Cardiac septum (tissue), 1 donor: ENCODE data around the gene NLRP6. TPM values are rescaled to one million over a fixed set of nuclear protein-coding genes. Genes with fewer than 3 reads are reported as not detected.
"Not testable (repeated sequence)": the region's sequence is repeated elsewhere in the genome, so short reads cannot be mapped to it uniquely, and the experiment has no call there.

Experiments
- DNase-seq: peaks from one replicate; pipeline ENCODE4 v3.0.0-alpha.2; 2020; ENCODE audit warnings: low spot score
- intact Hi-C: fragments of 100-400 bp; cut with DNase I; formaldehyde crosslinking; loops from one replicate; pipeline ENCODE4 v1.14.0; 2022
- total RNA-seq: library from RNA; stranded (reverse); fragmentation: NEBNext Ultra II Directional; extraction: Animal tissue kit (Norgen Biotek cat#: 25700); gene quantifications from one replicate; pipeline ENCODE4 v1.2.1, GENCODE V29; 2021
- donor health status: DM: no; HTN: no; CAD: no.

NLRP6 gene
- total RNA-seq, 1 donor from 2014 or later: 0.19 TPM

GRCh38 chr11:304061-304506 is 25.9 kb downstream of the NLRP6 start:
- no peak for DNase-seq
- intact Hi-C loops: no loop called here

GRCh38 chr11:304915-305843 is 27.0 kb downstream of the NLRP6 start:
- DNase-seq: no peak
- intact Hi-C loops: no loop called here

GRCh38 chr11:305844-306211 is 27.6 kb downstream of the NLRP6 start:
- intact Hi-C loops: no loop called here

GRCh38 chr11:306645-307371 is 28.6 kb downstream of the NLRP6 start:
- intact Hi-C loops: no loop called here
- no peak for DNase-seq

More at GRCh38 chr11:305844-306211, 27.6 kb downstream of the NLRP6 start:
- DNase-seq: no peak

GRCh38 chr11:307766-308708 is 29.8 kb downstream of the NLRP6 start, which contains the start of gene IFITM2:
TSS of gene IFITM2 (plus strand) at chr11:307816. CDS start at chr11:308193, 377 bp downstream.
- DNase-seq: peak; percentile 94
- intact Hi-C loops: loop anchor here (1.0 kb wide), 1 partner anchor 47 kb away; no protein-coding TSS in a partner anchor

- intact Hi-C loops: loop anchor here (1.0 kb wide), 1 partner anchor 46 kb away; no protein-coding TSS in a partner anchor
- not testable (repeated sequence) for DNase-seq
Measured at GRCh38 chr11:308740-309665, 30.8 kb downstream of the NLRP6 start.

GRCh38 chr11:309979-310572 is 31.9 kb downstream of the NLRP6 start:
- DNase-seq, intact Hi-C loops: not testable (repeated sequence)

- DNase-seq, intact Hi-C loops: not testable (repeated sequence)
Measured at GRCh38 chr11:311013-311748, 33.0 kb downstream of the NLRP6 start.

- intact Hi-C loops: no loop called here
- no peak for DNase-seq
Measured at GRCh38 chr11:312092-312816, 34.0 kb downstream of the NLRP6 start.

- DNase-seq: no peak
- intact Hi-C loops: no loop called here
Measured at GRCh38 chr11:313304-313786, 35.1 kb downstream of the NLRP6 start.

- no peak for DNase-seq
- intact Hi-C loops: no loop called here
Measured at GRCh38 chr11:313787-314553, 35.8 kb downstream of the NLRP6 start, which contains the start of gene IFITM1. TSS of gene IFITM1 (plus strand) at chr11:314040. CDS start at chr11:314171, 131 bp downstream.

GRCh38 chr11:314554-314875 is 36.3 kb downstream of the NLRP6 start:
- intact Hi-C loops, DNase-seq: not testable (repeated sequence)

GRCh38 chr11:315051-315481 is 36.9 kb downstream of the NLRP6 start:
- intact Hi-C loops: no loop called here
- DNase-seq: no peak

- intact Hi-C loops: no loop called here
- DNase-seq: no peak
Measured at GRCh38 chr11:315516-315994, 37.3 kb downstream of the NLRP6 start.

- intact Hi-C loops: no loop called here
Measured at GRCh38 chr11:316031-316701, 38.0 kb downstream of the NLRP6 start.

More at GRCh38 chr11:316031-316701, 38.0 kb downstream of the NLRP6 start:
- no peak for DNase-seq
